HEK293T (cell line): ENCODE measurements around the gene ACKR1.

Source experiments
- BHLHE40 ChIP-seq: fragments of 450-650 bp; IDR thresholded peaks from 2 replicates; pipeline ENCODE4 v1.6.1; 2016; ENCODE audit warnings: mild to moderate bottlenecking, moderate library complexity, borderline replicate concordance
- FOXK2 ChIP-seq: fragments of 450-650 bp; IDR thresholded peaks from 2 replicates; pipeline ENCODE4 v1.6.1; 2016; ENCODE audit warnings: mild to moderate bottlenecking
- L3MBTL2 ChIP-seq: fragments of 450-650 bp; conservative IDR thresholded peaks from 2 replicates; pipeline ENCODE4 v1.6.1; 2016; ENCODE audit warnings: mild to moderate bottlenecking
- ZNF384 ChIP-seq: fragments of 450-650 bp; IDR thresholded peaks from 2 replicates; pipeline ENCODE4 v1.6.1; 2016

GRCh38 chr1:159218649-159219636, 14.3 kb downstream of the ACKR1 start:
- TF ChIP-seq FOXK2: no peak
- no peak for TF ChIP-seq BHLHE40
- TF ChIP-seq L3MBTL2: no peak
- TF ChIP-seq ZNF384: no peak
